H1 (cell line): ENCODE results near the gene MCC. TPM values are rescaled to one million over a fixed set of nuclear protein-coding genes. Genes with fewer than 3 reads are reported as not detected.

Source experiments
- CTCF ChIA-PET: fragments of 300-600 bp; sonication (Branson Sonifier 250); formaldehyde crosslinking; loops from one replicate; lab custom pipeline; 2021; ENCODE audit not compliant: partially characterized antibody; lab: Charles Lee
- POLR2A ChIA-PET: fragments of 300-600 bp; sonication (Branson Sonifier 250); formaldehyde crosslinking; loops from one replicate; lab custom pipeline; 2021; ENCODE audit warnings: inconsistent platforms; ENCODE audit not compliant: partially characterized antibody; lab: Charles Lee
- DNase-seq, 2 experiments: peaks; one replicate each; pipeline versions ENCODE4 v3.0.0 to v3.0.0-alpha.2; 2010 to 2022; ENCODE audit warnings: low spot score in 2 of 2, low read depth in 1 of 2, mixed read lengths in 1 of 2
- FAIRE-seq: peaks from 2 replicates; lab custom pipeline; 2011; peaks lifted over from hg19 to GRCh38; lab: Jason Lieb, UNC
- H2AFZ ChIP-seq: 2 replicates; pipeline ENCODE4 v1.8.1; 2012; ENCODE audit warnings: low read length, inconsistent platforms
- H2AK5ac ChIP-seq: 2 replicates; pipeline ENCODE4 v1.6.1; 2013; ENCODE audit warnings: low read depth, low read length
- H2BK120ac ChIP-seq: replicated peaks from 2 replicates; pipeline ENCODE3; 2013; ENCODE audit warnings: low read depth, low read length, inconsistent platforms
- H2BK12ac ChIP-seq: 2 replicates; pipeline ENCODE4 v1.6.1; 2013; ENCODE audit warnings: low read depth, low read length
- H2BK15ac ChIP-seq: 2 replicates; pipeline ENCODE4 v1.6.1; 2013; ENCODE audit warnings: low read length
- H2BK20ac ChIP-seq: 2 replicates; pipeline ENCODE4 v1.6.1; 2013; ENCODE audit warnings: low read length
- H2BK5ac ChIP-seq: 2 replicates; pipeline ENCODE4 v1.6.1; 2013; ENCODE audit warnings: low read depth, low read length
- H3K14ac ChIP-seq: 2 replicates; pipeline ENCODE4 v1.6.1; 2013; ENCODE audit warnings: inconsistent platforms; ENCODE audit not compliant: insufficient read length
- H3K18ac ChIP-seq: 2 replicates; pipeline ENCODE4 v1.6.1; 2013; ENCODE audit warnings: low read length; ENCODE audit errors: extremely low read depth
- H3K23ac ChIP-seq: 2 replicates; pipeline ENCODE4 v1.6.1; 2013; ENCODE audit warnings: inconsistent platforms; ENCODE audit not compliant: insufficient read length
- H3K23me2 ChIP-seq: 2 replicates; pipeline ENCODE4 v1.6.1; 2013; ENCODE audit warnings: low read depth, low read length
- H3K27ac ChIP-seq: 2 replicates; pipeline ENCODE4 v1.6.1; 2011; ENCODE audit warnings: low read depth, low read length, inconsistent platforms
- H3K27me3 ChIP-seq, 4 experiments: replicated peaks in 1 of 4; 1 replicate in 1 of 4; 2 replicates in 3 of 4; pipeline versions ENCODE4 v1.6.1 to v1.8.1; 2011 to 2013; ENCODE audit warnings: low read length in 3 of 4, mild to moderate bottlenecking in 3 of 4, inconsistent platforms in 2 of 4, mixed read lengths in 2 of 4, moderate library complexity in 1 of 4; ENCODE audit not compliant: control insufficient read depth in 3 of 4, insufficient read depth in 3 of 4; ENCODE audit errors: extremely low read depth in 1 of 4
- H3K36me3 ChIP-seq, 4 experiments: 2 replicates each; pipeline versions ENCODE4 v1.6.1 to v1.8.1; 2011 to 2013; ENCODE audit warnings: mild to moderate bottlenecking in 4 of 4, low read length in 3 of 4, moderate library complexity in 2 of 4, control low read depth in 1 of 4, inconsistent platforms in 1 of 4; ENCODE audit not compliant: insufficient read depth in 4 of 4, control insufficient read depth in 2 of 4
- H3K4ac ChIP-seq: replicated peaks from 2 replicates; pipeline ENCODE3; 2013; ENCODE audit warnings: low read length, low read depth, mixed read lengths, inconsistent platforms; ENCODE audit not compliant: insufficient read length
- H3K4me1 ChIP-seq, 4 experiments: replicated peaks in 1 of 4; 1 replicate in 1 of 4; 2 replicates in 3 of 4; pipeline versions ENCODE4 v1.6.1 to v1.8.1; 2011 to 2013; ENCODE audit warnings: low read length in 3 of 4, inconsistent platforms in 2 of 4, mixed read lengths in 1 of 4; ENCODE audit not compliant: insufficient read depth in 4 of 4, control insufficient read depth in 3 of 4
- H3K4me2 ChIP-seq, 2 experiments: 2 replicates each; pipeline versions ENCODE4 v1.6.1 to v1.8.1; 2011 to 2013; ENCODE audit warnings: low read depth in 2 of 2, low read length in 2 of 2, control low read depth in 1 of 2, inconsistent platforms in 1 of 2, mild to moderate bottlenecking in 1 of 2; ENCODE audit not compliant: insufficient read depth in 1 of 2
- H3K4me3 ChIP-seq, 4 experiments: fragments of 200-600, 300-600 bp in 1 of 4; sonication (generic), shearing (Covaris generic), sonication (Bioruptor Twin) in 1 of 4; 2 replicates each; pipeline versions ENCODE4 v1.5.1 to v1.8.1; 2011 to 2016; ENCODE audit warnings: low read length in 4 of 4, low read depth in 3 of 4, control low read depth in 2 of 4, inconsistent platforms in 2 of 4, mild to moderate bottlenecking in 2 of 4, mixed read lengths in 1 of 4, moderate library complexity in 1 of 4; ENCODE audit not compliant: insufficient read depth in 2 of 4; ENCODE audit errors: extremely low read depth in 1 of 4
- H3K56ac ChIP-seq: replicated peaks from 2 replicates; pipeline ENCODE3; 2013; ENCODE audit warnings: low read depth, mild to moderate bottlenecking, mixed read lengths, low read length, inconsistent platforms; ENCODE audit not compliant: insufficient read length
- H3K79me1 ChIP-seq: 2 replicates; pipeline ENCODE4 v1.6.1; 2013; ENCODE audit warnings: low read depth, low read length, control low read depth
- H3K79me2 ChIP-seq, 2 experiments: 2 replicates each; pipeline versions ENCODE4 v1.6.1 to v1.8.1; 2012 to 2013; ENCODE audit warnings: low read length in 2 of 2, mild to moderate bottlenecking in 2 of 2, inconsistent platforms in 1 of 2; ENCODE audit not compliant: insufficient read depth in 2 of 2, control insufficient read depth in 1 of 2
- H3K9ac ChIP-seq, 4 experiments: replicated peaks in 1 of 4; 1 replicate in 1 of 4; 2 replicates in 3 of 4; pipeline versions ENCODE4 v1.6.1 to v1.8.1; 2011 to 2013; ENCODE audit warnings: low read depth in 3 of 4, low read length in 3 of 4, control low read depth in 2 of 4, mild to moderate bottlenecking in 2 of 4, moderate library complexity in 2 of 4, inconsistent platforms in 1 of 4; ENCODE audit errors: extremely low read depth in 1 of 4
- H3K9me3 ChIP-seq, 2 experiments: 2 replicates each; pipeline versions ENCODE4 v1.6.1 to v1.8.1; 2012 to 2013; ENCODE audit warnings: mild to moderate bottlenecking in 2 of 2, moderate library complexity in 2 of 2, control low read depth in 1 of 2, inconsistent platforms in 1 of 2, low read depth in 1 of 2, low read length in 1 of 2, mixed read lengths in 1 of 2; ENCODE audit not compliant: insufficient read depth in 2 of 2
- H4K20me1 ChIP-seq, 2 experiments: replicated peaks in 1 of 2; 2 replicates each; pipeline versions ENCODE3 to v1.8.1; 2011 to 2013; ENCODE audit warnings: inconsistent platforms in 2 of 2, low read length in 2 of 2, mild to moderate bottlenecking in 1 of 2; ENCODE audit not compliant: insufficient read depth in 2 of 2, control insufficient read depth in 1 of 2
- H4K5ac ChIP-seq: 2 replicates; pipeline ENCODE4 v1.6.1; 2013; ENCODE audit warnings: low read length, low read depth, mixed read lengths, inconsistent platforms; ENCODE audit not compliant: insufficient read length
- H4K8ac ChIP-seq: 2 replicates; pipeline ENCODE4 v1.8.0; 2013; ENCODE audit warnings: mild to moderate bottlenecking, moderate library complexity, low read length, inconsistent platforms; ENCODE audit not compliant: insufficient read depth; ENCODE audit errors: extremely low read depth
- H4K91ac ChIP-seq: replicated peaks from 2 replicates; pipeline ENCODE3; 2013; ENCODE audit warnings: low read length, mixed read lengths, inconsistent platforms; ENCODE audit not compliant: insufficient read length
- ASH2L ChIP-seq: fragments of 200-600, 300-600 bp; sonication (generic); IDR thresholded peaks from one replicate; pipeline ENCODE4 v1.7.1; 2017; ENCODE audit warnings: low read length
- BACH1 ChIP-seq: IDR thresholded peaks from 2 replicates; pipeline ENCODE4 v1.6.1; 2012; ENCODE audit warnings: low read length, improper control_type of control experiment
- WGBS, 2 experiments: shearing (Covaris generic) in 1 of 2; methylation state at CpG; one replicate each; pipeline versions ENCODE4 v1.1.6 to v1.1.7; 2013 to 2015; ENCODE audit warnings: low lambda C conversion rate in 2 of 2, mixed read lengths in 2 of 2, inconsistent platforms in 1 of 2, low coverage in 1 of 2, missing lambda C conversion rate in 1 of 2; ENCODE audit not compliant: insufficient replicate concordance in 2 of 2, insufficient coverage in 1 of 2, insufficient read length in 1 of 2; ENCODE audit errors: extremely low coverage in 1 of 2, missing lambda C conversion rate in 1 of 2; 5-methylcytosine and 5-hydroxymethylcytosine counted together
- polyA plus RNA-seq, 7 experiments: library from polyadenylated mRNA; depleted of rRNA in 3 of 7; stranded (reverse) in 5 of 7; unstranded in 2 of 7; fragments of >200 nt in 5 of 7; fragments of 200-250 nt in 2 of 7; gene quantifications; 1 replicate in 5 of 7; 2 replicates in 1 of 7; 4 replicates in 1 of 7; pipeline versions ENCODE4 v1.2.1 to v1.2.3, GENCODE V29; 2011 to 2013; ENCODE audit warnings: missing spikeins in 2 of 7, mixed read lengths in 2 of 7
- total RNA-seq: library from RNA; stranded (reverse); fragmentation: NEBNext Ultra II Directional; extraction: Animal tissue kit (Norgen Biotek cat#: 25700); gene quantifications from 2 replicates; pipeline ENCODE4 v1.2.1, GENCODE V29; 2021
- TF ChIP-seq, protein P1 (sequence below), 3 experiments: IDR thresholded peaks; 1 replicate in 2 of 3; 2 replicates in 1 of 3; pipeline versions ENCODE4 v1.5.1 to v1.6.1; 2011; ENCODE audit warnings: low read length in 3 of 3, mild to moderate bottlenecking in 3 of 3, inconsistent platforms in 2 of 3, low read depth in 1 of 3, moderate library complexity in 1 of 3; ENCODE audit not compliant: insufficient read depth in 1 of 3; ENCODE audit errors: control extremely low read depth in 1 of 3

MCC gene
- total and polyA plus RNA-seq, 2 of the 8 experiments (the other 6 are each of a cell fraction or from before 2014, with no cell fraction given) = 2.6 to 18.3 TPM

GRCh38 chr5:113152380-113152740 is 335.9 kb downstream of the MCC start:
- TF ChIP-seq ASH2L (no peak), BACH1 (no peak)
- TF ChIP-seq, protein P1, sequence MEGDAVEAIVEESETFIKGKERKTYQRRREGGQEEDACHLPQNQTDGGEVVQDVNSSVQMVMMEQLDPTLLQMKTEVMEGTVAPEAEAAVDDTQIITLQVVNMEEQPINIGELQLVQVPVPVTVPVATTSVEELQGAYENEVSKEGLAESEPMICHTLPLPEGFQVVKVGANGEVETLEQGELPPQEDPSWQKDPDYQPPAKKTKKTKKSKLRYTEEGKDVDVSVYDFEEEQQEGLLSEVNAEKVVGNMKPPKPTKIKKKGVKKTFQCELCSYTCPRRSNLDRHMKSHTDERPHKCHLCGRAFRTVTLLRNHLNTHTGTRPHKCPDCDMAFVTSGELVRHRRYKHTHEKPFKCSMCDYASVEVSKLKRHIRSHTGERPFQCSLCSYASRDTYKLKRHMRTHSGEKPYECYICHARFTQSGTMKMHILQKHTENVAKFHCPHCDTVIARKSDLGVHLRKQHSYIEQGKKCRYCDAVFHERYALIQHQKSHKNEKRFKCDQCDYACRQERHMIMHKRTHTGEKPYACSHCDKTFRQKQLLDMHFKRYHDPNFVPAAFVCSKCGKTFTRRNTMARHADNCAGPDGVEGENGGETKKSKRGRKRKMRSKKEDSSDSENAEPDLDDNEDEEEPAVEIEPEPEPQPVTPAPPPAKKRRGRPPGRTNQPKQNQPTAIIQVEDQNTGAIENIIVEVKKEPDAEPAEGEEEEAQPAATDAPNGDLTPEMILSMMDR (IDR thresholded peaks at IDR 0.05; ENCODE audit: control extremely low read depth in 1 of 3, insufficient read depth in 1 of 3, low read depth in 1 of 3, low read length in 3 of 3) = no peak
- Histone ChIP-seq H4K20me1 (no peaks in the 10 kb centered on the region), H3K18ac (no peak overlapping the region), H3K79me1 (no peaks in the 10 kb centered on the region), H4K5ac (no peak overlapping the region), H3K79me2 (no peaks in the 10 kb centered on the region), H2BK12ac (no peak overlapping the region), H2BK5ac (no peak overlapping the region), H3K27me3 (no peaks in the 10 kb centered on the region), H3K4me2 (no peak overlapping the region), H3K4me3 (no peak overlapping the region), H2BK120ac (no peak overlapping the region), H4K8ac (no peak overlapping the region), H3K9ac (no peak overlapping the region), H3K23ac (no peak overlapping the region), H2AFZ (no peak overlapping the region), H4K91ac (no peak overlapping the region), H3K14ac (no peak overlapping the region), H3K27ac (no peak overlapping the region), H3K56ac (no peak overlapping the region), H3K9me3 (no peaks in the 10 kb centered on the region), H2BK20ac (no peak overlapping the region), H3K23me2 (no peaks in the 10 kb centered on the region), H2AK5ac (no peak overlapping the region), H3K4ac (no peak overlapping the region), H3K36me3 (no peaks in the 10 kb centered on the region), H3K4me1 (peaks cover 0 to 3% (median 0%) of the 10 kb centered on the region in 4 experiments; a peak in 1 of 7 replicates), H2BK15ac (no peak overlapping the region)
- POLR2A ChIA-PET = no interaction called here
- DNase-seq (no peak), FAIRE-seq (no peak)
- WGBS, 2 experiments = 100% methylated on average over 2 of the region's 2 CpGs; no CpG with 5 or more reads in 1 of the 2 experiments
- CTCF ChIA-PET = interaction anchor here (0.7 to 1.8 kb wide), 3 partner anchors 9 to 38 kb away, joined by 3 to 5 read pairs (median 4); no protein-coding TSS in a partner anchor
